ENCODE measurements around the gene LRFN4.
"Not testable (repeated sequence)": the region's sequence is repeated elsewhere in the genome, so short reads cannot be mapped to it uniquely, and the experiment has no call there.

Gene LRFN4

GRCh38 chr11:66818231-66818955, 38.5 kb upstream of the LRFN4 start:
- Mint-ChIP-seq H3K9me3 (no peaks in the 10 kb centered on the region), H3K36me3 (ENCODE audit: low read depth) (peaks cover 3% of the 10 kb centered on the region), H3K27ac (no peak overlapping the region), H3K4me3 (no peak overlapping the region), H3K27me3 (ENCODE audit: low read depth) (no peaks in the 10 kb centered on the region), H3K4me1 (no peaks in the 10 kb centered on the region)
- TF ChIP-seq CTCF (IDR thresholded peaks at IDR 0.05; ENCODE audit: unreplicated experiment in 3 of 3) = no peak

DNA sequence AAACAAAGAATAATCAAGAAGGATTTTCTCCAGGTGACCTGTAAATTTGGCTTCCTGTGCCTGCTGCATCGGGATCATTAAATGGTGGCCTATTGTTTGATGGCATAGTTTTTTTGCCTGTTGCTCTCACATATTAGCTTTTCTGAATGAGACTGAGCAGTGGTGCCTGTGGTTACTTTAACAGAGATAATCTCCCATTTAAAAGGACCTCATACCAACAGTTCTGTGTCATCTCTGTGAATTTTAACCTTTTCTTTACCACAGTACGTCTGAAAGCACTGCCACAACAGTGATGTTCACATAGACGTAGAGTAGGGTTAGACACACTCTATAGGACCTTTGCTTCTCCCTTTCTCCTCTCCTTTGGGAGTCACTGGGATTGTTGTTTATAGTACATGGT, 36.5 kb upstream of the LRFN4 start:
- Mint-ChIP-seq H3K9me3 (no peaks in the 10 kb centered on the region), H3K36me3 (ENCODE audit: low read depth) (no peaks in the 10 kb centered on the region), H3K27ac (no peak overlapping the region)

GRCh38 chr11:66820901-66821300, 36.0 kb upstream of the LRFN4 start:
- H3K27ac Mint-ChIP-seq = no peak overlapping the region
- TF ChIP-seq CTCF (IDR thresholded peaks at IDR 0.05; ENCODE audit: unreplicated experiment in 3 of 3) = no peak
- no peaks in the 10 kb centered on the region for H3K36me3 Mint-ChIP-seq (ENCODE audit: low read depth)
- no peak overlapping the region for H3K4me3 Mint-ChIP-seq
- no peaks in the 10 kb centered on the region for H3K4me1 Mint-ChIP-seq
- no peaks in the 10 kb centered on the region for H3K27me3 Mint-ChIP-seq (ENCODE audit: low read depth)
- no peaks in the 10 kb centered on the region for H3K9me3 Mint-ChIP-seq

More for the DNA sequence above, 36.5 kb upstream of the LRFN4 start:
- H3K27me3 Mint-ChIP-seq (ENCODE audit: low read depth) = no peaks in the 10 kb centered on the region
- H3K4me1 Mint-ChIP-seq = no peaks in the 10 kb centered on the region
- no peak for TF ChIP-seq CTCF (IDR thresholded peaks at IDR 0.05; ENCODE audit: unreplicated experiment in 3 of 3)
- H3K4me3 Mint-ChIP-seq = no peak overlapping the region

- no peak overlapping the region for H3K4me3 Mint-ChIP-seq
- H3K27ac Mint-ChIP-seq = no peak overlapping the region
- no peaks in the 10 kb centered on the region for H3K4me1 Mint-ChIP-seq
- peaks cover 3% of the 10 kb centered on the region for H3K36me3 Mint-ChIP-seq (ENCODE audit: low read depth)
- no peak for TF ChIP-seq CTCF (IDR thresholded peaks at IDR 0.05; ENCODE audit: unreplicated experiment in 3 of 3)
- H3K27me3 Mint-ChIP-seq (ENCODE audit: low read depth) = no peaks in the 10 kb centered on the region
- no peaks in the 10 kb centered on the region for H3K9me3 Mint-ChIP-seq
Observed at GRCh38 chr11:66823700-66824099, 33.2 kb upstream of the LRFN4 start.

GRCh38 chr11:66824573-66824972, 32.3 kb upstream of the LRFN4 start:
- H3K4me1 Mint-ChIP-seq; H3K9me3 Mint-ChIP-seq; H3K27ac Mint-ChIP-seq; H3K36me3 Mint-ChIP-seq (ENCODE audit: low read depth); H3K27me3 Mint-ChIP-seq (ENCODE audit: low read depth); H3K4me3 Mint-ChIP-seq: not testable (repeated sequence)

DNA sequence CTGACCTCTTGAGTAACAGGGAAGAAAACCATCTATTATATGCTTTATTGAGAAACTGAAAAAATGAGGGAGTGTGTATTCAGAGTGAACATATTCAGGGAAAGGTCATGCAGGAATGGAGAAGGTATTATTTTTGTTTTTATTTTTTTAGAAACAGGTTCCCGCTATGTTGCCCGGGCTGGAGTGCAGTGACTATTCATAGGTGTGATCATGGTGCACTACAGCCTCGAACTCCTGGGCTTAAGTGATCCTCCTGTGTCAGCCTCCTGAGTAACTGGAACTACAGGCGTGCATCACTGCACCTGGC, 22.4 kb upstream of the LRFN4 start:
- Mint-ChIP-seq H3K27me3 (ENCODE audit: low read depth) (no peaks in the 10 kb centered on the region), H3K4me3 (no peak overlapping the region), H3K27ac (no peak overlapping the region), H3K9me3 (no peaks in the 10 kb centered on the region), H3K4me1 (no peaks in the 10 kb centered on the region), H3K36me3 (ENCODE audit: low read depth) (peaks cover 7% of the 10 kb centered on the region)
- TF ChIP-seq CTCF (IDR thresholded peaks at IDR 0.05; ENCODE audit: unreplicated experiment in 3 of 3) = no peak

Data from nephron (organoid).